NCI-H1092 treated with DMSO at 0.1 percent for 48 hours (cell line): Measurements from ENCODE around the gene MSMB.
"Not testable (repeated sequence)": the region's sequence is repeated elsewhere in the genome, so short reads cannot be mapped to it uniquely, and the experiment has no call there.

ENCODE experiments used
- DNase-seq: peaks from one replicate; lab custom pipeline; 2025; lab: John Stamatoyannopoulos, UW

The MSMB gene

GRCh38 chr10:46006219-46006618 lies 39.9 kb downstream of the MSMB start:
- no peak for DNase-seq

DNA sequence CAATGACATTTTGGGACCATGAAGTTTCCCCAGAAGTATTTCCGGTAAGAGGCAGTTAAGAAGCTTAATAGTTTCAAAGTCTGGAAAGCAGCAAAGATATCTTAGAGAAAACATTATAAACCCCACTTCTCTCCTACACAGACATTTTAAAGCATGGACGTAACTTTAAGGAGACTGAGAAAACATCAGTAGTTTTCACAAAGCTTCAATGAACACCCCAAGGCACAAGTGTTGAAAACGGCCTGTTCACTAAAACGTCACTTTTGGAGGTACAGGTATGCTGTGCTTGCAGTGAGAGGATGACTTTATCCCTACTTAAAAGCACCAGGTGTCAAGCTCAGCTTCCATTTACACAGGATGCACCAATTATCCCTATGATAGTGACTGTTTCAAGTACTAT lies 40.7 kb downstream of the MSMB start:
- no peak for DNase-seq

GRCh38 chr10:46004963-46005362 lies 41.1 kb downstream of the MSMB start:
- DNase-seq: no peak

DNA sequence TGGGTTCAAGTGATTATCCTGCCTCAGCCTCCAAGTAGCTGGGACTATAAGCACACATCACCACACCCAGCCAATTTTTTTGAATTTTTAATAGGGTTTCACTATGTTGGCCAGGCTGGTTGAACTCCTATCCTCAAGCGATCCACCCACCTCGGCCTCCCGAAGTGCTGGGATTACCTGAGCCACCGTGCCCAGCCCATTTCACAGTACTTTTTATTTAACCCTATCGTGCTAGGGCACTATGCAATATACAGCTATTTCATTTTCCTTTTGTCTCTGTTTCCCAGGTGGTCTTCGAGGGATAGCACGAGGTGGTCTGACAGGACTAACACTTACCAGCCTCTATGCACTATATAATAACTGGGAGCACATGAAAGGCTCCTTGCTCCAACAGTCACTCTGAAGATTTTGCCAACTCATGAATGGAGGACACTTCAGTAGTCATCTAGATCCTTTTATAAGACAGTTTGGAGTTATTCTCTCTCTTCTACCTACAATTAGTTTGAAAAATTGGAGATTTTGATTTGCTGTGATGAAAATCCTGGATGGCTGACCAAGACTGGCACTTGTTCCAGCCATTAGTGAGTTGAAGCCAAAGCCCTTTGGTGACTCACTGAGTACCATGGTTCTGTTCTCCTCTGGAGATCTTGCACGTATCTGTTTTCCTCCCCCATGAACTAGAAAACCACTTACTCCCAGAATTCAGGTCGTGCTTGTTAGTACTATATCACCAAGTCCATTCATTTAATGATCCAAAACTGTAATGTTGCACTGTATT lies 43.0 kb downstream of the MSMB start:
- no peak for DNase-seq

GRCh38 chr10:46002189-46002687 lies 43.8 kb downstream of the MSMB start:
- not testable (repeated sequence) for DNase-seq

- no peak for DNase-seq
Measured at GRCh38 chr10:46001187-46001756, 44.8 kb downstream of the MSMB start.

- no peak for DNase-seq
Measured at GRCh38 chr10:46000538-46000937, 45.5 kb downstream of the MSMB start.

DNA sequence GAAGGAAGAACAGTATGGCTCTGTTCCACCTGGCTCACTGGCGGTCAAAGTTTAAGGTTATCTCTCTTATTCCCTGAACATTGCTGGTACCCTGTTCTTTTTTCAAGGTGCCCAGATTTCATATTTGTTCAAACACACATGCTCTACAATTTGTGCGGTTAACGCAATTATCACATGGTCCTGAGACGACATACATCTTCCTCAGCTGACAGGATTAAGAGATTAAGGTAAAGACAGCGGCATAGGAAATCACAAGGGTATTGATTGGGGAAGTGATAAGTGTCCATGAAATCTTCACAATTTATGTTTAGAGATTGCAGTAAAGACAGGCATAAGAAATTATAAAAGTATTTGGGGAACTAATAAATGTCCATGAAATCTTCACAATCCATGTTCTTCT lies 46.1 kb downstream of the MSMB start:
- not testable (repeated sequence) for DNase-seq

GRCh38 chr10:45997994-45998763 lies 47.9 kb downstream of the MSMB start:
- no peak for DNase-seq

DNA sequence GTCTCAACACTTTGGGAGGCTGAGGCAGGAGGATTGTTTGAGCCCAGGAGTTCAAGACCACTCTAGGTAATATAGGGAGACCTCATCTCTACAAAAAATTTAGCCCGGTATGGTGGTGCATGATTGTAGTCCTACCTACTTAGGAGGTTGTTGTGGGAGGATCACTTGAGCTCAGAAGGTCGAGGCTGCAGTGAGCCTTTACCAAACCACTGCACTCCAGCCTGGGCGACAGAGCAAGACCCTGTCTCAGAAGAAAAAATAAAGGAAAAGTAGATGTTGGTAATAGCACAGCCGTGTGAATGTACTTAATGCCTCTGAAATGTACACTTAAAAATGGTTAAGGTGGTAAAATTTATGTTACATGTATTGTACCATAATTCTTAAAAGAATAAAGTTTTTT lies 48.5 kb downstream of the MSMB start:
- no peak for DNase-seq

DNA sequence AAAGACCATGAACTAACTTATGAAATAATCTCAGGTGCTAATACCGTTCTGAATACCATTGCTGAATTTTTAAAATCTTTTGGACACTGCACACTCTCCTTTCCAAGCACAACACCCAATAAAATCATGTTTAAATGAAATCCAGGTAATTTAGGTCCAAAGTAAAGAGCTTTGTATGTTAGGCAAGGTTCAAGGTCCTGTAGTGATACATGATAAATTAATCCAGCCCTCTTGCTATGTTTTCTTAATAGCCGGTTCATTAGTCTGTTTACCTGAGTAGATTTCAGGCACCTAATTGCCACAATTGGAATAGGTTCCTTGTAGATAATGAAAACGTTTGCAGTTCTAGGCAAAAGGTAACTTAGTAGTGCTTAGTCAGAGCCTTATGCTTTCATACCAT lies 60.5 kb downstream of the MSMB start:
- not testable (repeated sequence) for DNase-seq

- DNase-seq: not testable (repeated sequence)
Measured at GRCh38 chr10:45984473-45984872, 61.6 kb downstream of the MSMB start.

- DNase-seq: not testable (repeated sequence)
Measured at GRCh38 chr10:45983538-45984186, 62.4 kb downstream of the MSMB start.
